ENCODE measurements around the gene ANXA6.

ANXA6 gene

DNA sequence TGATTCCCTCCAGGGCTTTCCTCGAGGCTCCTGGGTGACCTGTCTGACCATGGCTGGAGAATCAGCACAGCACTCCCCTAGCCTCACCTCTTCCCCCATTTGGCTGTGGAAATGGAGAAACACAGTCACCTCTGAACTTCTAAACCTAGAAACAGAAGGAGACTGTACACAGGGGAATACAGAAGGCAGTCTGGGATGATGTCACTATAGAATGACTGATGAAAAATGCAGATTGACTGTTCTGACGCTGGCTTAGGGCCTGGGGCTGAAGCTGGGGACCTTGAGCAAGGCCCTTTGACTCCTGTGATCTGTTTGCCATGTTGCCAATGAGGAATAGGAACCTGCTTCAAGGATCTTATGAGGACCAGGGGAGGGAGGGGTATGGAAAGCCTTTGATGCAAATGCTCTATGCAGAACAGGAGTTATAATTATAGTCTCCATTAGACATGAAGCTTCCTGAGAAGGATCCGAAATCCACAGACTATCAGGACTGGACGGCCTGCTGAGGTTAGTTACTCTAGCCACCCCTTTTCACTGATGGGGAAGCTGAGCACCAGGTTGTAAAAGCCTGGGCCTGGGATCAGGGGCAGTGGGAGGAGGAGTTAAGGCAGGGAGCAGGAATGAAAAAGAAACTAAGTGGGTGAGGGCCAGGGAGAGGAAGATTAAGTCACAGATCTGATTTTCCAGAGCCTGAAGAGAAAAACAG is 24.4 kb upstream of the ANXA6 start:
- H3K9me3 ChIP-seq (ENCODE audit: control insufficient read depth, insufficient read depth, low read depth, low read length), result no peaks in the 10 kb centered on the region
- no peak overlapping the region for H3K4me3 ChIP-seq (ENCODE audit: low read depth, low read length)
- POLR2A ChIA-PET, result no interaction called here
- no peak overlapping the region for H3K27ac ChIP-seq (ENCODE audit: extremely low read depth, low read depth, low read length)
- CTCF ChIA-PET, result interaction anchor here (0.7 to 1.1 kb wide), 2 partner anchors 56 to 91 kb away, joined by 3 read pairs; no protein-coding TSS in a partner anchor
- H3K4me1 ChIP-seq (ENCODE audit: control insufficient read depth, insufficient read depth, low read length), result no peaks in the 10 kb centered on the region
- no peak for TF ChIP-seq ZNF114 (tag by site-specific recombination; IDR thresholded peaks at IDR 0.05)
- no peak for TF ChIP-seq ZNF324 (tag by site-specific recombination; IDR thresholded peaks at IDR 0.05)
- TF ChIP-seq HOXA7 (CRISPR knock-in tag; IDR thresholded peaks at IDR 0.05; ENCODE audit: borderline replicate concordance), result no peak
- peak; percentile 22; the same call in 1 of the 2 replicates for TF ChIP-seq ZNF335 (tag by site-specific recombination; conservative IDR thresholded peaks at IDR 0.05)
- TF ChIP-seq ZNF138 (tag by site-specific recombination; IDR thresholded peaks at IDR 0.05; ENCODE audit: borderline replicate concordance), result no peak
- TF ChIP-seq ZNF426 (tag by site-specific recombination; IDR thresholded peaks at IDR 0.05), result no peak
- H3K36me3 ChIP-seq (ENCODE audit: control insufficient read depth in 2 of 2, insufficient read depth in 1 of 2, low read length in 2 of 2), result peaks cover 0 to 9% of the 10 kb centered on the region in 2 experiments; a peak in 1 of 3 replicates

DNA sequence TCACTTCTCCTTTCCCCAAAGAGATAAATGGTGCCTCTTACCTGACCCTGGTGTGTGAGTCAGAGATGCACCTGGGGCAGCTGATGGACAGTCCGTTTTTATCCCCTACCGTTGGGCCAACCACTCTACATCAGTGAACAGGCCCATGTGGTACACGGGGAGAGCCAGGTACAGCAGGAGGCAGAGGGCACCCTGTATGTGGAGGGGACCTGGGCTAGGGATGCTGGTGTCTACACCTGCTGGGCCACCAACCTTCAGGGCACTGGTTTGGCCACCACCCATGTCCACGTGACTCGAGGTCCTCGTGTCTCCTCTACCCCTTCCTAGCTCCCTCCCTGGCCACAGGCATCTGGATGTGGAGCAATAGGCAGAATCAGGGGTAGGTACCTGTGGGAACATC is 22.7 kb upstream of the ANXA6 start:
- no peak overlapping the region for H3K4me3 ChIP-seq (ENCODE audit: low read depth, low read length)
- H3K27ac ChIP-seq (ENCODE audit: extremely low read depth, low read depth, low read length), result no peak overlapping the region
- H3K9me3 ChIP-seq (ENCODE audit: control insufficient read depth, insufficient read depth, low read depth, low read length), result no peaks in the 10 kb centered on the region
- POLR2A ChIA-PET, result no interaction called here
- no peaks in the 10 kb centered on the region for H3K4me1 ChIP-seq (ENCODE audit: control insufficient read depth, insufficient read depth, low read length)
- H3K36me3 ChIP-seq (ENCODE audit: control insufficient read depth in 2 of 2, insufficient read depth in 1 of 2, low read length in 2 of 2), result peaks cover 0 to 3% of the 10 kb centered on the region in 2 experiments; a peak in 1 of 3 replicates
- CTCF ChIA-PET, result no interaction called here
- TF ChIP-seq ZNF433 (tag by site-specific recombination; IDR thresholded peaks at IDR 0.05; ENCODE audit: low read depth) (no peak), ZNF140 (tag by site-specific recombination; IDR thresholded peaks at IDR 0.05) (no peak), KLF10 (tag by site-specific recombination; IDR thresholded peaks at IDR 0.05) (no peak), HOXA7 (CRISPR knock-in tag; IDR thresholded peaks at IDR 0.05; ENCODE audit: borderline replicate concordance) (no peak), ZNF677 (tag by site-specific recombination; IDR thresholded peaks at IDR 0.05) (no peak), ZNF302 (tag by site-specific recombination; IDR thresholded peaks at IDR 0.05; ENCODE audit: low read depth) (no peak), ZFP41 (tag by site-specific recombination; IDR thresholded peaks at IDR 0.05; ENCODE audit: borderline replicate concordance) (no peak), ZNF571 (tag by site-specific recombination; IDR thresholded peaks at IDR 0.05) (no peak), ZFP69B (tag by site-specific recombination; IDR thresholded peaks at IDR 0.05) (no peak), ZNF558 (tag by site-specific recombination; IDR thresholded peaks at IDR 0.05) (no peak), KLF9 (tag by site-specific recombination; IDR thresholded peaks at IDR 0.05; ENCODE audit: low read depth) (no peak), ZFHX2 (tag by site-specific recombination; conservative IDR thresholded peaks at IDR 0.05) (no peak), PRDM1 (tag by site-specific recombination; IDR thresholded peaks at IDR 0.05) (no peak), ZNF266 (tag by site-specific recombination; IDR thresholded peaks at IDR 0.05; ENCODE audit: low read depth) (no peak), YY2 (tag by site-specific recombination; IDR thresholded peaks at IDR 0.05) (no peak), ZNF114 (tag by site-specific recombination; IDR thresholded peaks at IDR 0.05) (no peak), KLF16 (tag by site-specific recombination; IDR thresholded peaks at IDR 0.05) (no peak), ZNF621 (tag by site-specific recombination; IDR thresholded peaks at IDR 0.05) (no peak)
- TF ChIP-seq, protein P1, sequence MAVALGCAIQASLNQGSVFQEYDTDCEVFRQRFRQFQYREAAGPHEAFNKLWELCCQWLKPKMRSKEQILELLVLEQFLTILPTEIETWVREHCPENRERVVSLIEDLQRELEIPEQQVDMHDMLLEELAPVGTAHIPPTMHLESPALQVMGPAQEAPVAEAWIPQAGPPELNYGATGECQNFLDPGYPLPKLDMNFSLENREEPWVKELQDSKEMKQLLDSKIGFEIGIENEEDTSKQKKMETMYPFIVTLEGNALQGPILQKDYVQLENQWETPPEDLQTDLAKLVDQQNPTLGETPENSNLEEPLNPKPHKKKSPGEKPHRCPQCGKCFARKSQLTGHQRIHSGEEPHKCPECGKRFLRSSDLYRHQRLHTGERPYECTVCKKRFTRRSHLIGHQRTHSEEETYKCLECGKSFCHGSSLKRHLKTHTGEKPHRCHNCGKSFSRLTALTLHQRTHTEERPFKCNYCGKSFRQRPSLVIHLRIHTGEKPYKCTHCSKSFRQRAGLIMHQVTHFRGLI (tag by site-specific recombination; IDR thresholded peaks at IDR 0.05), result no peak
- TF ChIP-seq, protein P2, sequence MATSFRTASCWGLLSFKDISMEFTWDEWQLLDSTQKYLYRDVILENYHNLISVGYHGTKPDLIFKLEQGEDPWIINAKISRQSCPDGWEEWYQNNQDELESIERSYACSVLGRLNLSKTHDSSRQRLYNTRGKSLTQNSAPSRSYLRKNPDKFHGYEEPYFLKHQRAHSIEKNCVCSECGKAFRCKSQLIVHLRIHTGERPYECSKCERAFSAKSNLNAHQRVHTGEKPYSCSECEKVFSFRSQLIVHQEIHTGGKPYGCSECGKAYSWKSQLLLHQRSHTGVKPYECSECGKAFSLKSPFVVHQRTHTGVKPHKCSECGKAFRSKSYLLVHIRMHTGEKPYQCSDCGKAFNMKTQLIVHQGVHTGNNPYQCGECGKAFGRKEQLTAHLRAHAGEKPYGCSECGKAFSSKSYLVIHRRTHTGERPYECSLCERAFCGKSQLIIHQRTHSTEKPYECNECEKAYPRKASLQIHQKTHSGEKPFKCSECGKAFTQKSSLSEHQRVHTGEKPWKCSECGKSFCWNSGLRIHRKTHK (tag by site-specific recombination; IDR thresholded peaks at IDR 0.05), result no peak

Data from HEK293 (cell line).